ENCODE results near the gene CECR2. TPM values are rescaled to one million over a fixed set of nuclear protein-coding genes. Genes with fewer than 3 reads are reported as not detected.

CECR2 gene
- total RNA-seq, 6 experiments from 2014 or later, result not detected

GRCh38 chr22:17342361-17342760, 26.9 kb upstream of the CECR2 start:
- no peak for TF ChIP-seq CTCF (IDR thresholded peaks at IDR 0.05)
- Mint-ChIP-seq H3K36me3 (ENCODE audit: low read depth) (no peaks in the 10 kb centered on the region; the same call in 1 of the 2 replicates), H3K27me3 (ENCODE audit: insufficient read depth) (peaks cover 5% of the 10 kb centered on the region), H3K9me3 (peaks cover 10% of the 10 kb centered on the region; the same call in 1 of the 2 replicates), H3K4me3 (no peak overlapping the region), H3K27ac (no peak overlapping the region), H3K4me1 (ENCODE audit: low read depth) (no peaks in the 10 kb centered on the region)
- DNase-seq, result no peak

GRCh38 chr22:17343766-17344165, 25.5 kb upstream of the CECR2 start:
- peak; percentile 16; the same call in 1 of the 2 replicates for TF ChIP-seq CTCF (IDR thresholded peaks at IDR 0.05)
- H3K27me3 Mint-ChIP-seq (ENCODE audit: insufficient read depth), result no peaks in the 10 kb centered on the region
- H3K9me3 Mint-ChIP-seq, result peaks cover 14% of the 10 kb centered on the region
- no peaks in the 10 kb centered on the region for H3K4me1 Mint-ChIP-seq (ENCODE audit: low read depth)
- H3K27ac Mint-ChIP-seq, result no peak overlapping the region
- no peaks in the 10 kb centered on the region for H3K36me3 Mint-ChIP-seq (ENCODE audit: low read depth)
- H3K4me3 Mint-ChIP-seq, result no peak overlapping the region
- DNase-seq, result no peak

- no peak overlapping the region for H3K27ac Mint-ChIP-seq
- H3K4me3 Mint-ChIP-seq, result no peak overlapping the region
- H3K36me3 Mint-ChIP-seq (ENCODE audit: low read depth), result no peaks in the 10 kb centered on the region
- no peaks in the 10 kb centered on the region; the same call in 1 of the 2 replicates for H3K27me3 Mint-ChIP-seq (ENCODE audit: insufficient read depth)
- DNase-seq, result no peak
- no peaks in the 10 kb centered on the region for H3K4me1 Mint-ChIP-seq (ENCODE audit: low read depth)
- H3K9me3 Mint-ChIP-seq, result peaks cover 17% of the 10 kb centered on the region
- TF ChIP-seq CTCF (IDR thresholded peaks at IDR 0.05), result no peak
Measured at GRCh38 chr22:17346578-17346977, 22.7 kb upstream of the CECR2 start.

- Mint-ChIP-seq H3K4me3 (no peak overlapping the region), H3K4me1 (ENCODE audit: low read depth) (no peaks in the 10 kb centered on the region), H3K9me3 (peaks cover 13% of the 10 kb centered on the region), H3K27me3 (ENCODE audit: insufficient read depth) (no peaks in the 10 kb centered on the region; the same call in 1 of the 2 replicates), H3K27ac (no peak overlapping the region), H3K36me3 (ENCODE audit: low read depth) (no peaks in the 10 kb centered on the region)
- no peak for TF ChIP-seq CTCF (IDR thresholded peaks at IDR 0.05)
- DNase-seq, result no peak
Measured at GRCh38 chr22:17347724-17348123, 21.5 kb upstream of the CECR2 start.

GRCh38 chr22:17348464-17349103, 20.7 kb upstream of the CECR2 start:
- H3K4me3 Mint-ChIP-seq, result no peak overlapping the region
- no peaks in the 10 kb centered on the region; the same call in 1 of the 2 replicates for H3K27me3 Mint-ChIP-seq (ENCODE audit: insufficient read depth)
- peaks cover 17% of the 10 kb centered on the region for H3K9me3 Mint-ChIP-seq
- no peak overlapping the region for H3K27ac Mint-ChIP-seq
- DNase-seq, result no peak
- H3K36me3 Mint-ChIP-seq (ENCODE audit: low read depth), result no peaks in the 10 kb centered on the region
- H3K4me1 Mint-ChIP-seq (ENCODE audit: low read depth), result no peaks in the 10 kb centered on the region
- TF ChIP-seq CTCF (IDR thresholded peaks at IDR 0.05), result no peak
